GM12878 (cell line): ENCODE measurements around the gene BCL2L12. TPM values are rescaled to one million over a fixed set of nuclear protein-coding genes. Genes with fewer than 3 reads are reported as not detected.

Experiments
- ATAC-seq: fragments of 200-7000 bp; cut with Tn5 transposase; 3 replicates; pipeline ENCODE4 v1.9.1; 2020; ENCODE audit warnings: mild to moderate bottlenecking, moderate library complexity
- BruUV-seq: library from RNA; stranded (reverse); fragments of 400-500 nt; replicated peaks from 2 replicates; lab custom pipeline; 2021; lab: Mats Ljungman, UMichigan
- CTCF ChIA-PET: fragments of 300-600 bp; sonication (Branson Sonifier 250); formaldehyde crosslinking; extraction: SDS; loops from one replicate; lab custom pipeline; 2021; ENCODE audit warnings: inconsistent platforms; lab: Yijun Ruan, JAX
- POLR2A ChIA-PET: fragments of 350-600 bp; formaldehyde crosslinking; extraction: SDS; loops from one replicate; lab custom pipeline; 2021; ENCODE audit warnings: inconsistent platforms; lab: Charles Lee
- RAD21 ChIA-PET: fragments of 300-600 bp; sonication (Branson Sonifier 250); formaldehyde crosslinking; loops from one replicate; lab custom pipeline; 2023; ENCODE audit warnings: antibody characterized with exemption; ENCODE audit not compliant: unreplicated experiment; lab: Charles Lee
- SMC1A ChIA-PET: fragments of 300-600 bp; sonication (Branson Sonifier 250); formaldehyde crosslinking; loops from one replicate; lab custom pipeline; 2023; ENCODE audit not compliant: unreplicated experiment, uncharacterized antibody; lab: Charles Lee
- DNase-seq: peaks from one replicate; pipeline ENCODE4 v3.0.0-alpha.2; 2011; ENCODE audit warnings: low read depth, low spot score
- FAIRE-seq: peaks from 3 replicates; lab custom pipeline; 2011; peaks lifted over from hg19 to GRCh38; lab: Jason Lieb, UNC
- H2AFZ ChIP-seq: 2 replicates; pipeline ENCODE4 v1.6.0; 2011; ENCODE audit warnings: low read depth, low read length, control low read depth; ENCODE audit not compliant: control insufficient read depth
- H3K27ac ChIP-seq: 2 replicates; pipeline ENCODE4 v1.5.1; 2011; ENCODE audit warnings: control low read depth; ENCODE audit not compliant: control insufficient read depth, insufficient read depth
- H3K27me3 ChIP-seq, 2 experiments: replicated peaks in 1 of 2; 2 replicates each; pipeline versions ENCODE4 v1.6.0 to v1.6.1; 2011; ENCODE audit warnings: low read length in 1 of 2; ENCODE audit not compliant: control insufficient read depth in 2 of 2, insufficient read depth in 2 of 2
- H3K36me3 ChIP-seq, 2 experiments: 2 replicates each; pipeline ENCODE4 v1.5.1; 2011; ENCODE audit warnings: low read length in 1 of 2; ENCODE audit not compliant: control insufficient read depth in 2 of 2, insufficient read depth in 2 of 2
- H3K4me1 ChIP-seq: 2 replicates; pipeline ENCODE4 v1.6.1; 2011; ENCODE audit warnings: mild to moderate bottlenecking, low read length, moderate library complexity, mixed read lengths; ENCODE audit not compliant: control insufficient read depth, insufficient read depth
- H3K4me2 ChIP-seq: 2 replicates; pipeline ENCODE4 v1.6.0; 2011; ENCODE audit warnings: control low read depth; ENCODE audit not compliant: control insufficient read depth, insufficient read depth
- H3K4me3 ChIP-seq: fragments of 200-600 bp; sonication (generic); 2 replicates; pipeline ENCODE4 v1.5.1; 2016
- H3K79me2 ChIP-seq: 2 replicates; pipeline ENCODE4 v1.6.0; 2011; ENCODE audit warnings: low read length; ENCODE audit not compliant: control insufficient read depth, insufficient read depth
- H3K9ac ChIP-seq: 2 replicates; pipeline ENCODE4 v1.8.0; 2011; ENCODE audit warnings: low read length, control low read depth, mixed read lengths; ENCODE audit not compliant: control insufficient read depth, insufficient read depth
- H3K9me3 ChIP-seq: replicated peaks from 3 replicates; pipeline ENCODE4 v1.5.1; 2011; ENCODE audit warnings: mild to moderate bottlenecking, low read length; ENCODE audit not compliant: control insufficient read depth, insufficient read depth
- H4K20me1 ChIP-seq: 2 replicates; pipeline ENCODE4 v1.6.0; 2011; ENCODE audit not compliant: control insufficient read depth, insufficient read depth
- BMI1 ChIP-seq: fragments of 450-650 bp; IDR thresholded peaks from 2 replicates; pipeline ENCODE4 v1.6.1; 2016; ENCODE audit warnings: mild to moderate bottlenecking, moderate library complexity, borderline replicate concordance
- CEBPB ChIP-seq, 2 experiments: fragments of 150-350 bp in 1 of 2; IDR thresholded peaks; 2 replicates each; pipeline ENCODE4 v1.6.1; 2012 to 2014; ENCODE audit warnings: low read depth in 2 of 2, low read length in 2 of 2, borderline replicate concordance in 1 of 2, inconsistent platforms in 1 of 2
- CHD2 ChIP-seq: IDR thresholded peaks from 2 replicates; pipeline ENCODE4 v1.6.1; 2011; ENCODE audit warnings: low read depth, low read length, improper control_type of control experiment, borderline replicate concordance
- EP300 ChIP-seq, 2 experiments: fragments of 150-350 bp in 1 of 2; IDR thresholded peaks; 2 replicates each; pipeline ENCODE4 v1.6.1; 2011 to 2012; ENCODE audit warnings: low read depth in 2 of 2, low read length in 2 of 2, borderline replicate concordance in 1 of 2, improper control_type of control experiment in 1 of 2, inconsistent platforms in 1 of 2; ENCODE audit not compliant: control insufficient read depth in 1 of 2
- MLLT1 ChIP-seq: fragments of 450-650 bp; IDR thresholded peaks from 2 replicates; pipeline ENCODE4 v1.6.1; 2016; ENCODE audit warnings: mild to moderate bottlenecking
- MYC ChIP-seq: IDR thresholded peaks from 2 replicates; pipeline ENCODE4 v1.6.1; 2011; ENCODE audit warnings: mild to moderate bottlenecking, low read length, moderate library complexity, inconsistent platforms; ENCODE audit not compliant: insufficient read depth, insufficient replicate concordance, insufficient read length, severe bottlenecking
- NFYA ChIP-seq: IDR thresholded peaks from 2 replicates; pipeline ENCODE4 v1.6.1; 2011; ENCODE audit warnings: low read depth, mild to moderate bottlenecking, low read length, improper control_type of control experiment, borderline replicate concordance
- SMAD1 ChIP-seq: fragments of 450-650 bp; IDR thresholded peaks from 2 replicates; pipeline ENCODE4 v1.6.1; 2018; ENCODE audit warnings: mild to moderate bottlenecking, low read depth; ENCODE audit not compliant: partially characterized antibody
- SMC3 ChIP-seq: IDR thresholded peaks from 2 replicates; pipeline ENCODE4 v1.6.1; 2011; ENCODE audit warnings: low read length, improper control_type of control experiment, borderline replicate concordance
- TAF1 ChIP-seq: IDR thresholded peaks from 2 replicates; pipeline ENCODE4 v1.6.1; 2011; ENCODE audit warnings: mild to moderate bottlenecking, low read depth, low read length, borderline replicate concordance
- ZBTB11 ChIP-seq: fragments of 450-650 bp; formaldehyde crosslinking; IDR thresholded peaks from 2 replicates; pipeline ENCODE4 v1.5.0; 2022; ENCODE audit warnings: mild to moderate bottlenecking, missing genetic modification characterization
- ZNF274 ChIP-seq: IDR thresholded peaks from one replicate; pipeline ENCODE4 v1.8.0; 2011; ENCODE audit not compliant: insufficient read length, insufficient read depth
- ZNF687 ChIP-seq: fragments of 450-650 bp; IDR thresholded peaks from 2 replicates; pipeline ENCODE4 v1.6.1; 2017; ENCODE audit warnings: mild to moderate bottlenecking, moderate library complexity
- ZSCAN29 ChIP-seq: fragments of 450-650 bp; IDR thresholded peaks from 2 replicates; pipeline ENCODE4 v1.6.1; 2017; ENCODE audit warnings: mild to moderate bottlenecking, moderate library complexity
- WGBS: methylation state at CpG from one replicate; pipeline ENCODE4 v1.1.6; 2016; ENCODE audit warnings: low lambda C conversion rate; ENCODE audit not compliant: insufficient replicate concordance, insufficient coverage; ENCODE audit errors: missing lambda C conversion rate; 5-methylcytosine and 5-hydroxymethylcytosine counted together
- in situ Hi-C: fragments of 300-500 bp; cut with MboI; formaldehyde crosslinking; loops from 9 replicates; pipeline ENCODE4 v1.14.3; 2018; ENCODE audit warnings: mixed read lengths
- intact Hi-C: fragments of 100-400 bp; cut with micrococcal nuclease; formaldehyde crosslinking; loops from one replicate; pipeline ENCODE4 v1.14.2; 2022; ENCODE audit not compliant: unreplicated experiment
- polyA plus RNA-seq, 11 experiments: library from polyadenylated mRNA; depleted of rRNA in 4 of 11; unstranded in 6 of 11; stranded (reverse) in 5 of 11; fragments of >200 nt; fragmentation: Nextera tagmentation in 4 of 11; fragmentation: Illumina TruSeq in 1 of 11; extraction: Ambion mirVana in 4 of 11; extraction: Trizol in 1 of 11; gene quantifications; 1 replicate in 1 of 11; 2 replicates in 10 of 11; pipeline versions ENCODE4 v1.2.1 to v1.2.3, GENCODE V29; 2011 to 2016; ENCODE audit warnings: inconsistent platforms in 2 of 11, missing spikeins in 2 of 11, low read depth in 1 of 11
- total RNA-seq, 4 experiments: library from RNA; depleted of rRNA in 3 of 4; stranded (reverse); fragments of >200 nt in 3 of 4; fragmentation: Illumina TruSeq in 1 of 4; extraction: Trizol in 1 of 4; gene quantifications; 2 replicates each; pipeline versions ENCODE4 v1.2.1 to v1.2.3, GENCODE V29; 2013 to 2021

The BCL2L12 gene
- total and polyA plus RNA-seq, 10 of the 15 experiments (the other 5 are each of a cell fraction or from before 2014, with no cell fraction given), result 1.8 to 143 (median 50.4) TPM

- Histone ChIP-seq H4K20me1 (no peaks in the 10 kb centered on the region; the same call in 1 of the 2 replicates), H3K36me3 (peaks cover 7 to 46% of the 10 kb centered on the region in 2 experiments)
- RAD21 ChIA-PET, result no interaction called here
These were observed 8.1 kb upstream of the BCL2L12 start for GRCh38 chr19:49657493-49658138.

More at GRCh38 chr19:49657493-49658138, 8.1 kb upstream of the BCL2L12 start:
- POLR2A ChIA-PET, result interaction anchor here (0.6 kb wide), 1 partner anchor 16 kb away, joined by 3 read pairs; the partner anchor contains the start of gene SCAF1
- no peak overlapping the region for H3K4me2 ChIP-seq
- no peaks in the 10 kb centered on the region for H3K9me3 ChIP-seq
- H2AFZ ChIP-seq, result no peak overlapping the region
- H3K4me3 ChIP-seq, result no peak overlapping the region
- intact Hi-C loops, result no loop called here
- BruUV-seq, result no TSS peak
- 96% methylated on average over 22 of the region's 22 CpGs for WGBS
- FAIRE-seq (no peak), DNase-seq (no peak)
- CTCF ChIA-PET, result interaction anchor here (0.5 kb wide), 1 partner anchor 17 kb away, joined by 3 read pairs; no protein-coding TSS in a partner anchor
- no peak overlapping the region for H3K9ac ChIP-seq
- SMC1A ChIA-PET, result no interaction called here
- TF ChIP-seq ZBTB11 (no peak), ZNF274 (no peak), ZSCAN29 (no peak), MYC (no peak), NFYA (no peak), TAF1 (no peak), SMAD1 (no peak), BMI1 (no peak), ZNF687 (no peak), CHD2 (no peak), SMC3 (no peak), CEBPB (IDR thresholded peaks at IDR 0.05; ENCODE audit: borderline replicate concordance in 1 of 2, low read depth in 2 of 2, low read length in 2 of 2) (no peak), MLLT1 (no peak), EP300 (IDR thresholded peaks at IDR 0.05; ENCODE audit: borderline replicate concordance in 1 of 2, control insufficient read depth in 1 of 2, low read depth in 2 of 2, low read length in 2 of 2) (no peak)
- TF ChIP-seq, all 136 proteins: peak for 0
- H3K79me2 ChIP-seq, result peaks cover 1% of the 10 kb centered on the region; the same call in 1 of the 2 replicates
- H3K27me3 ChIP-seq, result no peaks in the 10 kb centered on the region
- in situ Hi-C loops, result no loop called here
- ATAC-seq, result no peak
- H3K27ac ChIP-seq, result no peak overlapping the region
- H3K4me1 ChIP-seq, result peaks cover 1% of the 10 kb centered on the region; the same call in 1 of the 2 replicates
